ENCODE results near the gene NR2F2. TPM values are rescaled to one million over a fixed set of nuclear protein-coding genes. Genes with fewer than 3 reads are reported as not detected.

The NR2F2 gene
- total RNA-seq, 2 donors from 2014 or later = 31.8 to 49.8 TPM

- TF ChIP-seq, protein P1, sequence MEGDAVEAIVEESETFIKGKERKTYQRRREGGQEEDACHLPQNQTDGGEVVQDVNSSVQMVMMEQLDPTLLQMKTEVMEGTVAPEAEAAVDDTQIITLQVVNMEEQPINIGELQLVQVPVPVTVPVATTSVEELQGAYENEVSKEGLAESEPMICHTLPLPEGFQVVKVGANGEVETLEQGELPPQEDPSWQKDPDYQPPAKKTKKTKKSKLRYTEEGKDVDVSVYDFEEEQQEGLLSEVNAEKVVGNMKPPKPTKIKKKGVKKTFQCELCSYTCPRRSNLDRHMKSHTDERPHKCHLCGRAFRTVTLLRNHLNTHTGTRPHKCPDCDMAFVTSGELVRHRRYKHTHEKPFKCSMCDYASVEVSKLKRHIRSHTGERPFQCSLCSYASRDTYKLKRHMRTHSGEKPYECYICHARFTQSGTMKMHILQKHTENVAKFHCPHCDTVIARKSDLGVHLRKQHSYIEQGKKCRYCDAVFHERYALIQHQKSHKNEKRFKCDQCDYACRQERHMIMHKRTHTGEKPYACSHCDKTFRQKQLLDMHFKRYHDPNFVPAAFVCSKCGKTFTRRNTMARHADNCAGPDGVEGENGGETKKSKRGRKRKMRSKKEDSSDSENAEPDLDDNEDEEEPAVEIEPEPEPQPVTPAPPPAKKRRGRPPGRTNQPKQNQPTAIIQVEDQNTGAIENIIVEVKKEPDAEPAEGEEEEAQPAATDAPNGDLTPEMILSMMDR (IDR thresholded peaks at IDR 0.05) = no peak
- peaks cover 0 to 13% of the 10 kb centered on the region in 2 donors for H3K4me1 ChIP-seq (ENCODE audit: control insufficient read depth in 1 of 2, low read depth in 2 of 2)
- H3K4me3 ChIP-seq = peak overlapping the region; percentile 74
- H3K27ac ChIP-seq = peak overlapping the region; percentile 94 to 95
- H3K9me3 ChIP-seq = no peaks in the 10 kb centered on the region
- H3K36me3 ChIP-seq = peaks cover 6% of the 10 kb centered on the region
- DNase-seq (ENCODE audit: low spot score) (no peak), ATAC-seq (ENCODE audit: insufficient number of reproducible peaks, low FRiP score, low read depth) (no peak)
- H3K27me3 ChIP-seq (replicated peaks; ENCODE audit: insufficient read depth) = no peaks in the 10 kb centered on the region
Measured at GRCh38 chr15:96336596-96337364, 6.3 kb downstream of the NR2F2 start.

- peaks cover 0 to 19% of the 10 kb centered on the region in 2 donors for H3K4me1 ChIP-seq (ENCODE audit: control insufficient read depth in 1 of 2, low read depth in 2 of 2)
- no peaks in the 10 kb centered on the region for H3K27me3 ChIP-seq (replicated peaks; ENCODE audit: insufficient read depth)
- TF ChIP-seq, protein P1 (IDR thresholded peaks at IDR 0.05) = no peak
- peak overlapping the region; percentile 94 to 95 for H3K27ac ChIP-seq
- peak overlapping the region; percentile 74 for H3K4me3 ChIP-seq
- H3K9me3 ChIP-seq = no peaks in the 10 kb centered on the region
- peaks cover 6% of the 10 kb centered on the region for H3K36me3 ChIP-seq
- DNase-seq (ENCODE audit: low spot score) (no peak), ATAC-seq (ENCODE audit: insufficient number of reproducible peaks, low FRiP score, low read depth) (no peak)
Measured at GRCh38 chr15:96337365-96338023, 7.0 kb downstream of the NR2F2 start.

GRCh38 chr15:96338074-96338765, 7.7 kb downstream of the NR2F2 start:
- Histone ChIP-seq H3K4me1 (ENCODE audit: control insufficient read depth in 1 of 2, low read depth in 2 of 2) (peaks cover 0 to 26% of the 10 kb centered on the region in 2 donors), H3K9me3 (no peaks in the 10 kb centered on the region), H3K27ac (peak overlapping the region; percentile 94 to 95), H3K36me3 (peaks cover 6% of the 10 kb centered on the region), H3K4me3 (peak overlapping the region; percentile 74), H3K27me3 (replicated peaks; ENCODE audit: insufficient read depth) (no peaks in the 10 kb centered on the region)
- no peak for DNase-seq (ENCODE audit: low spot score)
- ATAC-seq (ENCODE audit: insufficient number of reproducible peaks, low FRiP score, low read depth) = no peak
- TF ChIP-seq, protein P1 (IDR thresholded peaks at IDR 0.05) = no peak

- DNase-seq (ENCODE audit: low spot score) (no peak), ATAC-seq (ENCODE audit: insufficient number of reproducible peaks, low FRiP score, low read depth) (no peak)
- Histone ChIP-seq H3K4me1 (ENCODE audit: control insufficient read depth in 1 of 2, low read depth in 2 of 2) (peaks cover 0 to 32% of the 10 kb centered on the region in 2 donors), H3K36me3 (peaks cover 6% of the 10 kb centered on the region), H3K27me3 (replicated peaks; ENCODE audit: insufficient read depth) (no peaks in the 10 kb centered on the region), H3K9me3 (no peaks in the 10 kb centered on the region), H3K4me3 (peak overlapping the region; percentile 74), H3K27ac (peak overlapping the region; percentile 94 to 95)
- TF ChIP-seq, protein P1 (IDR thresholded peaks at IDR 0.05) = no peak
Measured at GRCh38 chr15:96338766-96339618, 8.5 kb downstream of the NR2F2 start.

Data from thoracic aorta (tissue), 2 donors.